ENCODE measurements around the gene NAIF1. TPM values are rescaled to one million over a fixed set of nuclear protein-coding genes. Genes with fewer than 3 reads are reported as not detected.

The NAIF1 gene
- total RNA-seq, 1 donor from 2014 or later, result 48.2 TPM

DNA sequence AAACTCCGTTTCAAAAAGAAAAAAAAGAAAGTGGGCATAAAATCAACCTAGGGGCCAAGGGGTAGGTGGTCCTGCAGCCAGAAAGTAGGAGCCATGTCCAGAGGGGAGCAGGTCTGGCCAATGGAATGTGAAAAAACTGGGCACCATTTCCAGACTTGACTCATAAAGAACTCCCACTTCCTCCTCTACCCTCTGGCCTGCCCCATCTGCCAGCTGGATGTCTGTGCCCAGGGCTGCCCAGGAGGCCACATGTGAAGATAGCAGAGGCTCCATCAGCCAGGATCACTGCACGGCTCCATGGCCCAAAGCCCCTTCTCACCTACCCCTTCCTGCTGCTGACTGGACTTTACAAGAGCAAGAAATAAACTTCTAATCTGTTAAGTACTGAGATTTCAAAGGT is 44.2 kb downstream of the NAIF1 start:
- TF ChIP-seq, protein P1, sequence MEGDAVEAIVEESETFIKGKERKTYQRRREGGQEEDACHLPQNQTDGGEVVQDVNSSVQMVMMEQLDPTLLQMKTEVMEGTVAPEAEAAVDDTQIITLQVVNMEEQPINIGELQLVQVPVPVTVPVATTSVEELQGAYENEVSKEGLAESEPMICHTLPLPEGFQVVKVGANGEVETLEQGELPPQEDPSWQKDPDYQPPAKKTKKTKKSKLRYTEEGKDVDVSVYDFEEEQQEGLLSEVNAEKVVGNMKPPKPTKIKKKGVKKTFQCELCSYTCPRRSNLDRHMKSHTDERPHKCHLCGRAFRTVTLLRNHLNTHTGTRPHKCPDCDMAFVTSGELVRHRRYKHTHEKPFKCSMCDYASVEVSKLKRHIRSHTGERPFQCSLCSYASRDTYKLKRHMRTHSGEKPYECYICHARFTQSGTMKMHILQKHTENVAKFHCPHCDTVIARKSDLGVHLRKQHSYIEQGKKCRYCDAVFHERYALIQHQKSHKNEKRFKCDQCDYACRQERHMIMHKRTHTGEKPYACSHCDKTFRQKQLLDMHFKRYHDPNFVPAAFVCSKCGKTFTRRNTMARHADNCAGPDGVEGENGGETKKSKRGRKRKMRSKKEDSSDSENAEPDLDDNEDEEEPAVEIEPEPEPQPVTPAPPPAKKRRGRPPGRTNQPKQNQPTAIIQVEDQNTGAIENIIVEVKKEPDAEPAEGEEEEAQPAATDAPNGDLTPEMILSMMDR (IDR thresholded peaks at IDR 0.05), result no peak
- no peaks in the 10 kb centered on the region for H3K27me3 ChIP-seq
- no peak overlapping the region for H3K27ac ChIP-seq
- no peak for DNase-seq (ENCODE audit: low spot score in 2 of 2)
- H3K36me3 ChIP-seq, result no peaks in the 10 kb centered on the region
- intact Hi-C loops (cut with DNase I), result no loop called here
- no peaks in the 10 kb centered on the region for H3K4me1 ChIP-seq
- H3K9me3 ChIP-seq, result no peaks in the 10 kb centered on the region
- H3K4me3 ChIP-seq, result no peak overlapping the region

DNA sequence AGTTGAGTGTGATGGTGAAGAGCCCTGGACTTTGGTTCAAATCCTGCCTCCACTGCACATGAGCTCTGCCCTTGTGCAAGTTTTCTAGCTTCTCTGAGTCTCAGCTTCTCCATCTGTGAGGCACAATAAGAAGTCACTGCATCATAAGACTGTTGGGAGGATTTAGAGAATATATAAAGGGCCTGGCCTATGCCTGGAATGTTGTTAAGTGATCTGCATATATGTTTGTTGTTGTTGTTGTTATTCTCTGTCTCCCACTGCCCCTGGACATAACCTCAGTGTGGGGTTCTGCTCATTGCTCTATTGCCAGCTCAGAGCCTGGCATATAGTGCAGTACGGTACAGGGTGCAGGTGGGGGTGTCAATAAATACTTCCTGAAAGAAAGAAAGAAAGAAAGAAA is 46.0 kb downstream of the NAIF1 start:
- intact Hi-C loops (cut with DNase I), result no loop called here
- TF ChIP-seq, protein P1 (IDR thresholded peaks at IDR 0.05), result no peak
- H3K4me3 ChIP-seq, result no peak overlapping the region

DNA sequence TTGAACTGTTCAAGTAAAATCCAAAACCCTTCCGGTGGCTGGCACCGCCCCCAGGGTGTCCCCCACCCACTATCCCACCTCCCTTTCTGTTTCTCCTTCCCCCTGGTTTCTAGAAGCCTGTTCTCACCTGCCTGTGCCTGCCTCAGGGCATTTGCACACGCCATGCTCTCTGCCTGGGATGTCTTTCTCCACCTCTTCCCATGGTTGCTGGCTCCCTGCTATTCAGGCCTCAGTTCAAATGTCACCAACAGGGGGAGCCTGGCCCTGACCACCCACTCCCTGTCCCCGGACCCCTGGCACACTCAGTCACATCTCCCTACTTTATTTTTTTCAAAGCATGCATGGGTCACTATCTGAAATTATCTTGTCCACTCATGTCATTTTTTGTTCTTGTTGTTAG is 46.4 kb downstream of the NAIF1 start:
- no peaks in the 10 kb centered on the region for H3K9me3 ChIP-seq
- intact Hi-C loops (cut with DNase I), result no loop called here
- H3K4me1 ChIP-seq, result no peaks in the 10 kb centered on the region

More for the DNA sequence above, 46.0 kb downstream of the NAIF1 start:
- no peaks in the 10 kb centered on the region for H3K27me3 ChIP-seq
- no peaks in the 10 kb centered on the region for H3K9me3 ChIP-seq
- H3K27ac ChIP-seq, result no peak overlapping the region
- no peak for DNase-seq (ENCODE audit: low spot score in 2 of 2)
- H3K36me3 ChIP-seq, result no peaks in the 10 kb centered on the region
- H3K4me1 ChIP-seq, result no peaks in the 10 kb centered on the region

DNA sequence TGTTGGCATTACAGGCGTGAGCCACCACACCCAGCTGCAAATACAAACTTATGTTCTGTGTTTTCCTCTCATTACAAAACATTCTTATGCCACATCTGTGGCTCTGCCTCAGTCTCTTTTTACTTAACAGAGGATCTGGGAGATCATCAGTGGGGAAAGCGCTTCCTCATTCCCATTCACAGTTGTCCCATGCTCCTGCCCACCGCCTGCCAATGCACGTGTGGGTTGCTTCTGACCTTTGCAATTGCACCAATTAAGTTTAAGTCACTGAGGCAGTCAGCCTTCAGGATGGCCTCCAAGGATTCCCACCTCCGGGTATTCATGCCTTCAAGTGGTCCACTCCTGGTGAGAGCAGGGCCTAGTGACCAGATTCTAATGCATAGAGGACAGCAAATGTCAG is 51.4 kb downstream of the NAIF1 start:
- no peaks in the 10 kb centered on the region for H3K27me3 ChIP-seq
- H3K4me1 ChIP-seq, result no peaks in the 10 kb centered on the region
- no peaks in the 10 kb centered on the region for H3K36me3 ChIP-seq
- DNase-seq (ENCODE audit: low spot score in 2 of 2), result no peak
- H3K9me3 ChIP-seq, result no peaks in the 10 kb centered on the region
- H3K4me3 ChIP-seq, result no peak overlapping the region
- H3K27ac ChIP-seq, result no peak overlapping the region
- intact Hi-C loops (cut with DNase I), result no loop called here
- TF ChIP-seq, protein P1 (IDR thresholded peaks at IDR 0.05), result no peak

More for the DNA sequence above, 46.4 kb downstream of the NAIF1 start:
- TF ChIP-seq, protein P1 (IDR thresholded peaks at IDR 0.05), result no peak
- DNase-seq (ENCODE audit: low spot score in 2 of 2), result no peak
- H3K36me3 ChIP-seq, result no peaks in the 10 kb centered on the region
- no peaks in the 10 kb centered on the region for H3K27me3 ChIP-seq
- no peak overlapping the region for H3K4me3 ChIP-seq
- H3K27ac ChIP-seq, result no peak overlapping the region

Other genes with a start within 250 kb of the NAIF1 start
- 675 TPM for gene ENG, start 212.7 kb downstream of the NAIF1 start, total RNA-seq
- gene AK1, start 189.6 kb downstream of the NAIF1 start, total RNA-seq, result 64.5 TPM
- gene ST6GALNAC6, start 167.7 kb downstream of the NAIF1 start, total RNA-seq, result 172 TPM
- 134 TPM for gene ST6GALNAC4, start 150.3 kb downstream of the NAIF1 start, total RNA-seq
- not detected for gene PIP5KL1, start 136.5 kb downstream of the NAIF1 start, total RNA-seq
- gene DPM2, start 129.5 kb downstream of the NAIF1 start, total RNA-seq, result 18.2 TPM
- 32.8 TPM for gene EEIG1, start 86.3 kb downstream of the NAIF1 start, total RNA-seq
- 27.4 TPM for gene SLC25A25, start 912 bp upstream of the NAIF1 start, total RNA-seq
- 97.2 TPM for gene PTGES2, start 60.4 kb upstream of the NAIF1 start, total RNA-seq
- gene LCN2, start 82.1 kb upstream of the NAIF1 start, total RNA-seq, result not detected
- 389 TPM for gene BBLN, start 92.9 kb upstream of the NAIF1 start, total RNA-seq
- gene CIZ1, start 124.3 kb upstream of the NAIF1 start, total RNA-seq, result 85.8 TPM
- 31.9 TPM for gene DNM1, start 136.1 kb upstream of the NAIF1 start, total RNA-seq
- 74.9 TPM for gene GOLGA2, start 208.7 kb upstream of the NAIF1 start, total RNA-seq
- gene SWI5, start 209.0 kb upstream of the NAIF1 start, total RNA-seq, result 1.8 TPM